Occipital lobe (tissue), 2 donors: ENCODE measurements around the gene TPCN1. TPM values are rescaled to one million over a fixed set of nuclear protein-coding genes. Genes with fewer than 3 reads are reported as not detected.
"Not testable (repeated sequence)": the region's sequence is repeated elsewhere in the genome, so short reads cannot be mapped to it uniquely, and the experiment has no call there.

ENCODE experiments used
- DNase-seq: peaks from one replicate; lab custom pipeline; 2025; lab: John Stamatoyannopoulos, UW
- total RNA-seq: library from RNA; depleted of rRNA; stranded (reverse); fragments of >200 nt; gene quantifications from one replicate; pipeline ENCODE4 v1.2.3, GENCODE V29; 2014

TPCN1 gene
- total RNA-seq, 1 donor from 2014 or later = 4.7 TPM

DNA sequence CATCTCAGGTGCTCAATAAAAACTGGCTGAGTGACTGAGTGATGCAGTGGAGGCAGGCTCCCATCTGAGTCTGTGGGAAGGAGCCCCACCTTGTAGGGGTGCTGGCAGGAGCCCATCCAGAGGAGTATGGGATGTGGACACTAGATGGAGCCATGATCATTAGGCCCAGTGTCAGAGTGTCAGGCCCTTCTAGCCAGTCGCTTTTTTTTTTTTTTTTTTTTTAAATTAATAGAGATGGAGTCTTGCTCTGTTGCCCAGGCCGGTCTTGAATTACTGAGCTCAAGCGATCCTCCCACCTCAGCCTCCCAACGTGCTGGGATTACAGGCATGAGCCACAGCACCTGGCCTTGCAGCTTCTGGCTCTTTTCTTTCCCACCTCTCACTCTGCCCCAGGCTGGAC lies 24.3 kb upstream of the TPCN1 start:
- DNase-seq = no peak

DNA sequence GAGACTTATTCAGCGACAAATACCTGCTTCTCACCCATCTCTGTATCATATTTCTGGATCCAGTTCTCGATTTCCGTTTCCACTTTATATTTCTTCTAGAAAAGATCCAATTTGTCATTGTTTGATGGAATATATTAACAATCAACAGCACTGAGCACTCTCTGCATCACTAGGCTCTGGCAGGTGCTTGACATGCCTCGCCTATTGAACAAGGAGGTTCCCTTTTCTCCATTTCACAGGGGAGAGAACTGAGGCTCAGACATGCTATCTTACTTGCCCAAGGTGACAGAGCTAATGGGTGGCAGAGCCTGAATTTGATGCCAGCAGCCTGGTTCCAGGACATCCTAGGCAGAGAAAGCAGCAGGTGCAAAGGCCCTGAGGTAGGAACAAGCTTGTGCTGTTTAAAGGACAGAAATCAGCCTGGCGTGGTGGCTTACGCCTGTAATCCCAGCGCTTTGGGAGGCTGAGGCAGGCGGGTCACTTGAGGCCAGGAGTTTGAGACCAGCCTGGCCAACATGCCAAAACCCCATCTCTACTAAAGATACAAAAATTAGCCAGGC lies 23.7 kb upstream of the TPCN1 start:
- DNase-seq = no peak

DNA sequence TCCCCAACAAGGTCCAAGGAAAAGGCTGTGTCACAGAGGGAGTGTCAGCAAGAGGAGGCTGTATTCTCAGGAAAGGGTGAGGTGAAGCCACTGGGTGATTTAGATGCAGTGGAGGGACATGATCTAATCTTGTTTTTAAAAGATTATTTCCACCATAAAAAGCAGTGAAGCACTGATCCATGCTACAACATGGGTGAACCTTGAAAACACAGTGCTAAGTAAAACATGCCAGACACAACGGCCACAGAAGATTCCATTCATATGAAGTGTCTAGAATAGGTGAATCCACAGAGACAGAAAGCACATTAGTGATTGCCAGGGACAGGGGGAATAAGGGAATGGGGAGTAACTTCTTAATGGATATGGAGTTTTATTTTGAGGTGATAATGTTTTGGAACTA lies 23.0 kb upstream of the TPCN1 start:
- DNase-seq = no peak

DNA sequence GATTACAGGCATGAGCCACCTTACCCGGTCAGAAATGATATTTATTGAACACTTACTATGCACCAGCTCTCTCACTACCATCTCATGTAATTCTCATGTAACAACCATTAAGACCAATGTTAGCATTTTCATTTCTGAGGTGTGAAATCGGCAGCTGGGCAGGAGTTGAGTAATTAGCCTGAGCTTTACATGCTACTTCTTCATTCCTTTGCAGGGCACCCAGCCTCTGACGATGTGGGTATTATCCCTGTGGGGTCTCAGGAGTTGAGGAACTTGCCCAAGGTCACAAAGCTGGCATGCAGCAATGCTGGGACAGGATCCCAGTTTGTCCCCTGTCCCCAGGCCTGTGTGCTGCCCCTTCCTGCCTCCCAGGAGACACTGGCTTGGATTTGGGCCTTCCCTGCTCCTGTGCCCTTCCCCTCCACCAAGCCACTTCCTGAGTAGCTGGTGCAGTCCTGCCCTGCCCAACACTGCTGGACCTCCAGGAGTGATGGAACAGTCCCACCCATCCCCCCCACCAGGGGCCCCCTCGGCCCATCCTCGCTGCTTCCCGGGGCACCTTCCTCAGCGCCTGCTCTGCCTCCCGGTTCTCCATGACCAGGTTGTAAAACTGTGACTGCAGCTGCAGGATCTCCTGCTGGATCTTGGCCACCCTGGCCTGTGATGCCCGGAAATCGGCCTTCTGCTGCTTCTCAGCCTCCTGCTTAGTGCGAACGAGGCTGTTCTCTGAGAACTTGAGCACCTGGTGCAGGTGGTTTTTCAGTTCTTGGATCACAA lies 21.1 kb upstream of the TPCN1 start:
- no peak for DNase-seq

DNA sequence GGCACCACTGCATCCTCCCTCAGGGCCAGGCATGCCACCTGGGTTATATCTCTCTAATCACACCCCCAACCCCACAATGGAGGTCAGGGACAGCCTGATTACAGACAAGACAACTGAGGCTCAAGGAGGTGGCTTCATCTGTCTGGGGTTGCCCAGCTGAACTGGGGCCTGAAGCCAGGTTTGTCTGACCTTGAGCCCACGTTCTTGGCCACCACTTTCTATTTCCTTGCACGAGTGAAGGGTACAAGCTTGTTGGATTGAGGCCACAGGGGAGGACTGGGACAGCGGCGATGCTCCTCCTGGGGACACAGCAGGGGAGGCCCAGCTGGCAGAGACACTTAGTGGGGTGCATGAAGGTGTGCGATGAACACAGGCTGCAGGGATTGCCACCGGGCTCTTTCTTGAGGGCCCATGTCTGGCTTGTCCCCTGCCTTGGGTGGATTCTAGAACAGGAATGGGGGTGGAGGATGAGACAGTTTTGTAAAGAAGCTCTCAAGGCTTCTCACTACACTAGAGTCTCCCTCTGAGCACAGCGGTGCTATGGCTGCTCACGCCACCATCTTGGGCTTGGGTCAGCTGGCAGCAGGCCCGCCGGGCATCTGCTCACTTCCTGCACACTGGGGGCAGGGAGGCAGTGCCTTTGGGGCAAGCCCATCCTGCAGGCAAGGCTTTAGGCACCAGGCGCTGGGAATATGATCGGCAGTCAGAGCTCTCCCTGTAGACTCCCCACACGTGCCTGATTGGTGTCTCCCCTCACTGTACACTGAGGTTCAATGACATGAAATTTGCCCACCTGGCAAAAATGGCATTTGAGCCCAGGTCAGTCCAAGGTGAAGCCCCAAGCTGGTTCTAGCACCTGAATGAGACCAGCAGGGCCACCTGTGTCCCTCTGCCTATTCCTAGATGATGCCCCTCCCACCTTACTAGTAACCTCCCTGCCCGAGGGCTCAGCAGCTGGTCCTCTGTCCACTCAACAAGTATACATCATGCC lies 19.8 kb upstream of the TPCN1 start:
- no peak for DNase-seq

DNA sequence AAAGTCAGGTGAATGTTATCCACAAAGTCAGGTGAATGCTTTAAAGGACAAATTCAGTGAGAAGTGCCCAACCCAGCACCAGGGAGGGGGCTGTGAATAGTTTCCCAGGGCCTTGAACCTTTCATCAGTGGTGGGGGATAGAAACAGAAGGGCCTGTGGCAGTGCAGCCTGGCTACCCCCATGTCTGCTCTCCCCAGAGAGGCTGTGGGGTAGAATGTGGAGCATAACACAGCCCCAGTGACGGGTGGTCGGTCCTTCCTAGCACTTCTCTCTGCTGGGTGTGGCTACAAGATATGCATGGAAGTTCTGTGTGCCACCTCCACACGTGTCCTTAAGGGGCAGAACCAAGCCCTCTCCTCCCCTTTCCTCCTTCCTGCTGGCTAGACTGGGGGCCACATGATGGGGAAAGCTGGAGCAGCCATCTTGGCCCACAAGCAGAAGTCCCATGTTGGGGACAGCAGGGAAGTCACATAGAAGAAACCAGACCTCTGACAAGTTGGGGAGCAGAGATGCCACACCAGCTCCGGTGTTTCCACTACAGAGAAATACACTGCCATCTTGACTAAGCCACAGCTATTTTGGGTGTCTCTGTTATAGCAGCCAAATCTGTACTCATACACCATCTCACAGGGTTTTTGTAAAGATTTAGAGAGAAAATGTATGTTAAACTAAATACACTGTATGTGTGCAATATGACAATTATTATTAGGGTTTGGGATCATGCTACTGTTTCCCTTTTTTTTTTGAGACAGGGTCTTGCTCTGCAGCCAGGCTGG lies 18.8 kb upstream of the TPCN1 start:
- DNase-seq = no peak

DNA sequence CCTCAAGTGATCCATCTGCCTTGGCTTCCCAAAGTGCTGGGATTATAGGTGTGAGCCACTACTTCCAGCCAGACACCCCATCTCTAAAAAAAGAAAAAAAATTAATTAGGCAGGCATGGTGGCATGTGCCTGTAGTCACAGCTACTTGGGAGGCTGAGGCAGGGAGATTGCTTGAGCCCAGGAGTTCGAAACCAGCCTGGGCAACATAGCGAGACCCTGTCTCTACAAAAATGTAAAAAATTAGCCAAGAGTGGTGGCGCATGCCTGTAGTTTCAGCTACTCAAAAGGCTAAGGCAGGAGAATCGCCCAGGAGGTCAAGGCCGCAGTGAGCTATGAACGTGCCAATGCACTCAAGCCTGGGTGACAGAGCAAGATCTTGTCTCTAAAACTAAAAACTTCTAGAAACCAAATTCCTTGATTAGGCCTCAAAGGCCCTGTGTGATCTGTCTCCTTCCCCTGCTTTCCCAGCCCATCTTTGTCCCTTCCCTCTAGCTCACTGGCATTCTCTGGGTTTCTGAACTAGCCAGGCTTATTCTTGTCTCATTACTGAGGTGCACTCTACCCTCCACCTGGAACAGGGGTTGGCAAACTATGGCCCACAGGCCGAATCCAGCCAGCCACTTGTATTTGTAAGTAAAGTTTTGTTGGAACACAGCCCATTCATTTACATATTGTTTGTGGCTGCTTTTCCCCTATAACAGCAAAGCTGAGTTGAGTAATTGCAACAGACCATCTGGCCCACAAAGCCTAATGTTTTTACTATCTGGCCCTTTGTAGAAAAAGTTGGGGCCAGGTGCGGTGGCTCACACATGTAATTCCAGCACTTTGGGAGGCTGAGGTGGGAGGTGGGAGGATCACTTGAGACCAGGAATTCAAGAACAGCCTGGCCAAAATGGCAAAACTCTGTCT lies 17.2 kb upstream of the TPCN1 start:
- DNase-seq = no peak

DNA sequence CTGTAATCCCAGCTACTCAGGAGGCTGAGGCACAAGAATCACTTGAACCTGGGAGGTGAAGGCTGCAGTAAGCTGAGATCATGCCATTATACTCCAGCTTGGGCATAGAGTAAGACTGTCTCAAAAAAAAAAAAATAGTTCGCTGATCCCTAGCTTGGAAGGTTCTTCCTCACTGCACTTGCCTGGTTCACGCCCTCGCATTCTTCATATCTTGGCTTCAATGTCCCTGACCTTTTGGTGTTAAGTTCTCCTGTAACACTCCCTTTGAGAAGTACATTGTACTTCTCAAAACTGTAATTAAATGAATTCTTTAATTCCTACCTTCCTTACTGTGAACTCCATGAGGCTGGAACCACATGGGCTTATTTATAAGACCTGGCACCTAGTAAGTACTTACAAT lies 16.5 kb upstream of the TPCN1 start:
- DNase-seq = no peak

DNA sequence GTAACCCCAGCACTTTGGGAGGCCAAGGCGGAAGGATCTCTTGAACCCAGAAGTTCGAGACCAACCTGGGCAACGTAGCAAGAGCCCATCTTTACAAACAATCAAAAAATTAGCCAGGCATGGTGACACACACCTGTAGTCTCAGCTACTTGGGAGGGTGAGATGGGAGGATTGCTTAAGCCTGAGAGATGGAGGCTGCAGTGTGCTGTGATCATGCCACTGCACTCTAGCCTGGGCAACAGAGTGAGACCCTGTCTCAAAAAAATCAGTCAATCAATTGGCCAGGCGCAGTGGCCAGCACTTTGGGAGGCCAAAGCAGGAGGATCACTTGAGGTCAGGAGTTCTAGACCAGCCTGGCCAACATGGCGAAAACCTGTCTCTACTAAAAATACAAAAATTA lies 14.5 kb upstream of the TPCN1 start:
- not testable (repeated sequence) for DNase-seq

DNA sequence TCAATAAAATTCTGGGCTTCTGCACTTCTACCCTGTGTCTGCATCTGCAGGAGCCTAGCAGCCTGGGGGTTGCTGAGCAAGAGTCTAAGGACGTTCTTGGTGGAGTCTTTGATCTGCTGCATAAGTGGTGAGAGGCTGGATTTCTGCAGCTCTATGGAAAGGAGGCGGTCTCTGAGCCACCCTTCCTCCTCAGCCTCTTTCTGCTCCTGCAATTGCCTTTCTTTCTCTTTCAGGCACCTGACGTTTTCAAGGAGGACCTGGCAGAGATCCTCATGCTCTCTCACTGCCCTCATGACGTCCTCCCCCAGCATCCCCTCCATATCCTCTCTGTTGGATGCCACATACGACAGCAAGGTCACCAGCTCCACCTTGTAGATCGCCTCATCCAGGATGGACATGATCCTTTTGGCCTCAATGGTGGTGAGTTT lies 13.6 kb upstream of the TPCN1 start:
- no peak for DNase-seq

DNA sequence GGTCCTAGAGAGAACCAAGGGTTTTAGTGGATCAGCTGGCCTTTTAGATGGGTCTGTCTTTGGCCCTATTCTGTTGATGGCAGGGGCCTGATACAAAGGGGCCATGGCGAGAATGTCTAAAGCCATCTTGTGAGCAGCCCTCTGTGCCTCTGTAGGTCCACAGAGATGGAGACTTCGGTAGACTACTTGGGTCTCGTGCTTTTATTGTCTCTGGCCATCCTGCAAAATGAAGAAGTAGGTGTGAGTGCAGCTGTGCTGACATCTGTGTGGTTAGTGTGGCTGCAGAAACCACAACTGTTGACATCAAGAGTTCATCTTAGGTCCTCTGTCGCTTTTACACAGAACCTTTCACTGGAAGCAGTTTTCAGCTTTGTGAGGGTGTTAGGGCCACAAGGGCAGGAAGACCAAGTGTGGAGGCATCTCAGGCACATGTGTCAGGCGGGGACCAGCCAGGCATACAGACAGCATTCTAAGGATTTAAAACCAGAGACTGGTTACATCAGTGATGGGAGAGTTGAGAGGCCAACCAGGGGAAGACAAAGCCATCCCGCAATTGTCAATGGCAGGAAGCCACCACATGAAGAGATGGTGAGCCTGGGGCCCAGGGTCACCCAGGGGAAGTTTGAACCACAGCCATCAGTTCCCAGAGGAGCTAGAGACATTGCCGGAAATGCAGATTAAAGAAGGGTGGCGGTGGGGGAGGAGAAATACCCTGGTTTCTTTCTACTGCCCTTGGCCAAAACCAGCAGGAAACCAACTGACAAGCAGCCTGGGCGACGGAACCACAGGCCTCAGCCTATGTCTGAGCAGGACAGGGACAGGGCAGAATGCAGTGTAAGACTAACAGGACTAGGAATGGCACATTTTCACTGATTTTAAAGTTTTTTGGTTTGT lies 13.0 kb upstream of the TPCN1 start:
- DNase-seq = no peak

DNA sequence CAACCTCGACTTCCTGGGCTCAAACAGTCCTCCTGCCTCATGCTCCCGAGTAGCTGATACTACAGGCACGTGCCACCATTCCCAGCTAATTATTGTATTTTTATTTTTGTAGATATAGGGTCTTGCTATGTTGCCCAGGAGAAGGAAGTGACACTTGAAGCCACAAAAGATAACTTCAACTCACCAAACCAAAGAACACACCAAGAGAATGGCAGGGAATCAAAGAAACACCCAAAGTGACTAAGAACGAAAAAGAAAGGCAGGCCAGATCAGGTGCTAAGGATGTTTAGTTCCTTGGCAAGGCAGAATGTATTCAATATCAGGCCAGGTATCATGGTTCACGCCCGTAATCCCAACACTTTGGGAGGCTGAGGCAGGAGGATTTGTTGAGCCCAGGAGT lies 10.1 kb upstream of the TPCN1 start:
- no peak for DNase-seq

DNA sequence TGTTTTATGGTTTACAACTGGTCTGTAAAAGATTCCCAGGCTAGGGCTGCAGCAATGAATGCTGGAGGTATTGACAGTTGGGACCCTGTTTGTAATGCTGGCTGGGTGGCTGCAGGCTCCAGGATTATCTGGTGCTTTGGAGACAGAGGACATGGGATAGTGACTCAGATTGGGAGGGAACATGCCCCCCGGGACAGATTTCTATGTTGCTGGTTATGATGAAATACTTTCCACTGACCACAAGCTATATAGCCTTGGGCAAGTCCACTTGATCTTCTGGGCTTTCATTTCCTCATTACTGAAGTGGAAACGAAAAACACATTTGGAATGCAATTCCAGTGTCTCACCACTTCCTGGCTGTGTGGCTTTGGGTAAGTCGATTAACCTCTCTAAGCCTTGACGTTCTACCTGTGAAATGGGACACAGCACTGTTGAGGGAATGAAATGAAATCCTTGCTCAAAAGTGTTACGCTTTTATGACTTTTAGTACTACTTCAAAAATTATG lies 6.3 kb upstream of the TPCN1 start:
- DNase-seq = no peak

DNA sequence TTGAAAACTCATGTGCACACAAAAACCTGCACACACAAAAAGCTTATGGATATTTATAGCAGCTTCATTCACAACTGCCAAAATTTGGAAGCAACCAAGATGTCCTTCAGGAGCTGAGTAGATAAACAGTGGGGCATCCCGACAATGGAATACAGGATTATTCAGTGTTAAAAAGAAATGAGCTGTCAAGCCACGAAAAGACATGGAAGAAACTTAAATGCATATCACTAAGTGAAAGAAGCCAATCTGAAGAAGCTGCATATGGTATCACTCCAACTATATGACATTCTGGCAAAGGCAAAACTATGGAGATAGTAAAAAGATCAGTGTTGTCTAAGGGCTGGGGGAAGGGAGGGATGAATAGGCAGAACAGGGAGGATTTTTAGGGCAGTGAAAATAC lies 5.2 kb upstream of the TPCN1 start:
- DNase-seq = no peak

DNA sequence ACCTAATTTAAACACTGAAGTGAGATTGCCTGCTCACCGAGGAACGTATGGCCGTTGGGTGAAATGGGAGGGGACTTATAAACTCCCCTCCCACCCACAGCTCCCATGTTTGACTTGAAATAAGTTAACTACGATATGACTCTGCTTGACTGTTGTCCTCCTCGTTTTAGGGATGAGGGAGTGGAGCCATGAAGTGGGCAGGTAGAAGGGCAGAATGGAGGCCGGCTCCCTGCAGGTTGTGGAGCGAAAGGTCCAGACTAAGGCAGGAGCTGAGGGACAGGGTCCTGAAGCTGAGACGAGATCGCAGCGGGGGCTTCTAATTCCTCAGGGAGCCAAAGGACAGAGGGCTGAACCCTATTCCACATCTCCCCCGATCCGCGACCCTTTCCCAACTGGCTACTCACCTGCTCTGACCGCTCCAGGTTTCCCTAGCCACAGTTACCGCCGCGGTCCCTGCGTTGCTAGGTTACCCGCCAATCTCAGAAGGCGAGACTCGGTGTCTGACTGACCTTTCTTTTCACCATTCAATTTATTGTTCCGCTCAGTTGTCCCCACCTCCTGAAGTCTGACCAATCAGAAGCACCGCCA lies 577 bp upstream of the TPCN1 start:
- no peak for DNase-seq

DNA sequence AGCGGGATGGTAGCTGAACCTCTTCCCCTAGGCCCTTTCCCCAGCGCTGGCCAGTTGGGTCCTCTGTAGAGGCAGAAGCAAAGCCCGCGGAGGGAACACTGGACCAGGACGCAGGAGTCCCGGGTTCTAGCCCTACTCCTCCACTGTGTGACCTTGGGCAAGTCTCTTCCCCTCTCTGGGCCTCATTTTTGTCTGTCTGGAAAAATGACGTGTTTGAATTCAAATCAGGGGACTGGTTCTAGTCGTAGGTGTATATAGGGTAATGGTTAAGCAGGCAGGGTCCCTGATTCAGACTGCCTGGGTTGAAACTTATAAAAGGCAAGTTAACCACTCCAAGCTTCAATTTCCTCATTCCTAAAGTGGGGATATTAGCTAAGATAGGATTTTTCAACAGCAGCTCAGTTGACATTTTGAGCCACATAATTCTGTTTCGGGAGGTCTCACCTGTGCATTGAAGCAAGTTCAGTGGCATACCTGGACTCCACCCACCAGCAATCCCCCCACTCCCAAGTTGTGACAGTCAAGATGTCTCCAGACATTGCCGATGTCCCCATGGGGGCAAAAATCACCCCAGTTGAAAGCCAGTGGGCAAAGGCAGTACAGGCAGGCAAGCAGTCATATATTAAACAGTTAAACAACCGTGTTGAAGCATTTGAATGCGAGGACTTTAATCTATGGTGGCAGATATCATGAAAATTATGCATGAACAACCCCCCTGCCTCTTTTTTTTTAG lies 899 bp downstream of the TPCN1 start:
- DNase-seq = no peak

DNA sequence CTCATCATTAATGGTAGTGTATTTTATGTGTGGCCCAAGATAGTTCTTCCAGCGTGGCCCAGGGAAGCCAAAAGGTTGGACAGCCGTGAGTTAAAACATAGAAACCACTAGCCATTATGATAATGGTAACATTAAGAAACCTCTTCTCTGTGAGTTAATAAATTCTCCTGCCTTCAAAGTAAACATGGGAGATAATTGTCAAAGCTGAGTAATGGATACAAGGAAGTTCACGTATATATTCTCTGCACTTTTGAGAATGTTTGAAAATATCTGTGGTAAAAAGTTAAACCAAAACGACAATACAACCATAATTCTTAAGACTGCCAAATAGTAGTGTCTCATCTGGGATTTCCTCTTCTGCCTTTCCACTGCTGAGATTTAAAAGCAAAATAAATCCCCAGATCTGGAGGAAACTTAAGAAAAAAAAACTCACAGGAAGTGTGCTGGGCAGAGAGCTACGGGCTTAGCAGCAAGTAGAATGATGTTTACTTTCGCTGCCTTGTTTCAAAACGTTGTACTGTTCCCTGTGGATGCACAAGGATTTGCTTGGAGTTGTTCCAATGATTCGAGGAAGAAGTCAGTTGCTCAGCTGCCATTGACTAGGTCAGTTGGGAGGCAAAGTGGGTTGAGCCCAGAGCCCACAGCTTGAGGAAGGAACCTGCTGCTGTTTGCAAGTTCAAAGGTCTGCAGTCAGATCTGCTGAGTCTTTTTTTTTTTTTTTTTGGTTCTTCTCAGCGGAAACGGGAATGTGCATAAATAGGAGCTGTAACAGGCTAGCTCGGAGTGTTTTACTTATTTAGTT lies 1.7 kb downstream of the TPCN1 start:
- DNase-seq = no peak
